Fibroblast of peridontal ligament (primary cell): ENCODE measurements around the gene DNAJC1.
"Not testable (repeated sequence)": the region's sequence is repeated elsewhere in the genome, so short reads cannot be mapped to it uniquely, and the experiment has no call there.

Experiments
- DNase-seq: peaks from one replicate; pipeline ENCODE4 v3.0.0-alpha.2; 2010; ENCODE audit errors: extremely low read depth

DNAJC1 gene

GRCh38 chr10:21727452-21728168 lies 275.9 kb downstream of the DNAJC1 start:
- peak; percentile 62 for DNase-seq

- DNase-seq = no peak
These were observed 276.8 kb downstream of the DNAJC1 start for GRCh38 chr10:21726601-21727225.

- DNase-seq = peak; percentile 100
These were observed 278.7 kb downstream of the DNAJC1 start for GRCh38 chr10:21724687-21725367.

- no peak for DNase-seq
These were observed 279.4 kb downstream of the DNAJC1 start for GRCh38 chr10:21724020-21724589.

GRCh38 chr10:21722209-21722608 lies 281.3 kb downstream of the DNAJC1 start:
- DNase-seq = no peak

GRCh38 chr10:21721000-21721665 lies 282.4 kb downstream of the DNAJC1 start:
- DNase-seq = peak; percentile 17

- no peak for DNase-seq
These were observed 283.4 kb downstream of the DNAJC1 start for GRCh38 chr10:21720090-21720489.

GRCh38 chr10:21719502-21719901 lies 284.0 kb downstream of the DNAJC1 start:
- no peak for DNase-seq

- not testable (repeated sequence) for DNase-seq
These were observed 286.0 kb downstream of the DNAJC1 start for GRCh38 chr10:21717437-21718054.

GRCh38 chr10:21715531-21716195 lies 287.9 kb downstream of the DNAJC1 start:
- DNase-seq = no peak

GRCh38 chr10:21712975-21713374 lies 290.6 kb downstream of the DNAJC1 start:
- no peak for DNase-seq

GRCh38 chr10:21707498-21707897 lies 296.0 kb downstream of the DNAJC1 start:
- no peak for DNase-seq
